Smooth muscle cell (in vitro differentiated cells): ENCODE data around the gene RERG. TPM values are rescaled to one million over a fixed set of nuclear protein-coding genes. Genes with fewer than 3 reads are reported as not detected.

Source experiments
- DNase-seq: peaks from one replicate; lab custom pipeline; 2025; ENCODE audit not compliant: unreplicated experiment; lab: John Stamatoyannopoulos, UW
- H2AFZ ChIP-seq: fragments of 200-600 bp; sonication (generic); 2 replicates; pipeline ENCODE4 v1.6.0; 2016; ENCODE audit warnings: antibody characterized with exemption, low read depth, mild to moderate bottlenecking
- H3F3A ChIP-seq: fragments of 200-600 bp; sonication (generic); 2 replicates; pipeline ENCODE4 v1.6.0; 2017; ENCODE audit warnings: antibody characterized with exemption, low read depth
- H3K27ac ChIP-seq: fragments of 200-600 bp; sonication (generic); 2 replicates; pipeline ENCODE4 v1.5.1; 2016; ENCODE audit warnings: low read depth, mild to moderate bottlenecking
- H3K27me3 ChIP-seq: fragments of 200-600 bp; sonication (generic); 2 replicates; pipeline ENCODE4 v1.6.1; 2016; ENCODE audit warnings: low read depth, mild to moderate bottlenecking
- H3K36me3 ChIP-seq: fragments of 200-600 bp; sonication (generic); 2 replicates; pipeline ENCODE4 v1.5.1; 2016; ENCODE audit warnings: low read depth
- H3K4me1 ChIP-seq: fragments of 200-600 bp; sonication (generic); 2 replicates; pipeline ENCODE4 v1.5.1; 2016; ENCODE audit warnings: low read depth
- H3K4me2 ChIP-seq: fragments of 200-600 bp; sonication (generic); 2 replicates; pipeline ENCODE4 v1.6.0; 2016; ENCODE audit warnings: mild to moderate bottlenecking
- H3K4me3 ChIP-seq: fragments of 200-600 bp; sonication (generic); 2 replicates; pipeline ENCODE4 v1.5.1; 2016; ENCODE audit warnings: mild to moderate bottlenecking
- H3K79me2 ChIP-seq: fragments of 200-600 bp; sonication (generic); 2 replicates; pipeline ENCODE4 v1.6.0; 2016; ENCODE audit warnings: low read depth, mild to moderate bottlenecking
- H3K9ac ChIP-seq: fragments of 200-600 bp; sonication (generic); 2 replicates; pipeline ENCODE4 v1.6.0; 2016; ENCODE audit warnings: low read depth
- H3K9me3 ChIP-seq: fragments of 200-600 bp; sonication (generic); replicated peaks from 2 replicates; pipeline ENCODE4 v1.5.1; 2016; ENCODE audit warnings: low read depth
- H4K20me1 ChIP-seq: fragments of 200-600 bp; sonication (generic); 2 replicates; pipeline ENCODE4 v1.6.0; 2016; ENCODE audit warnings: low read depth
- WGBS: methylation state at CpG from one replicate; pipeline ENCODE4 v1.1.7; 2016; ENCODE audit warnings: low lambda C conversion rate; 5-methylcytosine and 5-hydroxymethylcytosine counted together
- polyA plus RNA-seq: library from polyadenylated mRNA; unstranded; fragments of >200 nt; fragmentation: Nextera tagmentation; extraction: Ambion mirVana; gene quantifications from 2 replicates; pipeline ENCODE4 v1.2.1, GENCODE V29; 2016
- total RNA-seq: library from RNA; depleted of rRNA; stranded (reverse); fragments of >200 nt; gene quantifications from 2 replicates; pipeline ENCODE4 v1.2.3, GENCODE V29; 2014
- TF ChIP-seq, protein P1 (sequence below): fragments of 200-600 bp; sonication (generic); IDR thresholded peaks from 2 replicates; pipeline ENCODE4 v1.5.1; 2017; ENCODE audit warnings: borderline replicate concordance, mild to moderate bottlenecking, antibody characterized with exemption; ENCODE audit not compliant: insufficient read depth, poor library complexity, severe bottlenecking

Gene RERG
- total and polyA plus RNA-seq, 2 experiments from 2014 or later: 0.04 TPM; not detected in 1

DNA sequence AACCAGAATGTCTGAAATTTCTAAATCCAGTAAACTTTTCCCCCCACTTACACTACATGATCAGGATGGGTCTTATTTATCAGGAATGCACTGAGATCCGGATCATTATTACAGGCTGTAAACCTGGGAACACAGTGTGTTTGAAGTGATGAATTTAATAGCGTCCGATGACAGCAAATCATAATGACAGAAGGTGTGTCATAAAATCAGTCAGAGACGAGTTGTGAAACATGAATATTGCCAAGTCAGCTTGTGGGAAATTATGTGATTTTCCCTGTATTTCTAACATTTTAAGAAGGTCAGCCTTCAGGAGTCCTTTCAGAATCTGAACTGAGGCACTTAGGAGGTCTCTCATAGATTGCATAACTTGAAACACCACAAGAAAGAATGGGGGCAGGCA, 36.7 kb downstream of the RERG start:
- no peak overlapping the region for H3K27ac ChIP-seq
- H3K36me3 ChIP-seq: no peaks in the 10 kb centered on the region
- H3K27me3 ChIP-seq: no peaks in the 10 kb centered on the region
- H3F3A ChIP-seq: no peaks in the 10 kb centered on the region
- no peaks in the 10 kb centered on the region for H3K79me2 ChIP-seq
- DNase-seq: no peak
- H3K9me3 ChIP-seq: no peaks in the 10 kb centered on the region
- 78% methylated on average over 4 of the region's 4 CpGs for WGBS
- TF ChIP-seq, protein P1, sequence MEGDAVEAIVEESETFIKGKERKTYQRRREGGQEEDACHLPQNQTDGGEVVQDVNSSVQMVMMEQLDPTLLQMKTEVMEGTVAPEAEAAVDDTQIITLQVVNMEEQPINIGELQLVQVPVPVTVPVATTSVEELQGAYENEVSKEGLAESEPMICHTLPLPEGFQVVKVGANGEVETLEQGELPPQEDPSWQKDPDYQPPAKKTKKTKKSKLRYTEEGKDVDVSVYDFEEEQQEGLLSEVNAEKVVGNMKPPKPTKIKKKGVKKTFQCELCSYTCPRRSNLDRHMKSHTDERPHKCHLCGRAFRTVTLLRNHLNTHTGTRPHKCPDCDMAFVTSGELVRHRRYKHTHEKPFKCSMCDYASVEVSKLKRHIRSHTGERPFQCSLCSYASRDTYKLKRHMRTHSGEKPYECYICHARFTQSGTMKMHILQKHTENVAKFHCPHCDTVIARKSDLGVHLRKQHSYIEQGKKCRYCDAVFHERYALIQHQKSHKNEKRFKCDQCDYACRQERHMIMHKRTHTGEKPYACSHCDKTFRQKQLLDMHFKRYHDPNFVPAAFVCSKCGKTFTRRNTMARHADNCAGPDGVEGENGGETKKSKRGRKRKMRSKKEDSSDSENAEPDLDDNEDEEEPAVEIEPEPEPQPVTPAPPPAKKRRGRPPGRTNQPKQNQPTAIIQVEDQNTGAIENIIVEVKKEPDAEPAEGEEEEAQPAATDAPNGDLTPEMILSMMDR: no peak
- no peak overlapping the region for H3K4me2 ChIP-seq
- H2AFZ ChIP-seq: no peak overlapping the region
- H4K20me1 ChIP-seq: no peaks in the 10 kb centered on the region
- no peak overlapping the region for H3K9ac ChIP-seq
- H3K4me3 ChIP-seq: no peak overlapping the region
- no peaks in the 10 kb centered on the region for H3K4me1 ChIP-seq

DNA sequence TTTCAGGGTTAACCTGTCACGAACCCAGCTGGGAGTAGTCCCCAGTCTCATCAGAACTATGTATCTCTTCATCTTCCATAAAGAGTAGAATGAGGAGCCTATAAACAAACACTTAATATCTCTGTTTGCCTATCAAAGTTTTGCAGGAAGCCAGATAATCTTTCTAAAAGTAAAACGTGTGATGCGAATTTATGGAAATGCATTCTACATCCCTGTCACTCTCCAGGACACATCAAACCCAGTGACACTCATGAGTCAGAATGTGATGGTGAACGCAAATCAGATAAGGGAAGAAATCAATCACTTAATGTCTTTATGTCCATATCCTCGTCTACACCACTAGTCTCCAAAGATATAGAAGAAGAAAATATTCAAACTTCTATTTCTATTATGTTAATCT, 37.4 kb downstream of the RERG start:
- Histone ChIP-seq H3K27me3 (no peaks in the 10 kb centered on the region), H3F3A (no peaks in the 10 kb centered on the region), H3K79me2 (no peaks in the 10 kb centered on the region), H3K9me3 (no peaks in the 10 kb centered on the region), H3K4me1 (no peaks in the 10 kb centered on the region), H3K4me3 (no peak overlapping the region), H2AFZ (no peak overlapping the region), H3K9ac (no peak overlapping the region), H3K36me3 (no peaks in the 10 kb centered on the region), H3K4me2 (no peak overlapping the region), H3K27ac (no peak overlapping the region), H4K20me1 (no peaks in the 10 kb centered on the region)
- no peak for DNase-seq
- TF ChIP-seq, protein P1: no peak
- WGBS: 51% methylated on average over 5 of the region's 5 CpGs

DNA sequence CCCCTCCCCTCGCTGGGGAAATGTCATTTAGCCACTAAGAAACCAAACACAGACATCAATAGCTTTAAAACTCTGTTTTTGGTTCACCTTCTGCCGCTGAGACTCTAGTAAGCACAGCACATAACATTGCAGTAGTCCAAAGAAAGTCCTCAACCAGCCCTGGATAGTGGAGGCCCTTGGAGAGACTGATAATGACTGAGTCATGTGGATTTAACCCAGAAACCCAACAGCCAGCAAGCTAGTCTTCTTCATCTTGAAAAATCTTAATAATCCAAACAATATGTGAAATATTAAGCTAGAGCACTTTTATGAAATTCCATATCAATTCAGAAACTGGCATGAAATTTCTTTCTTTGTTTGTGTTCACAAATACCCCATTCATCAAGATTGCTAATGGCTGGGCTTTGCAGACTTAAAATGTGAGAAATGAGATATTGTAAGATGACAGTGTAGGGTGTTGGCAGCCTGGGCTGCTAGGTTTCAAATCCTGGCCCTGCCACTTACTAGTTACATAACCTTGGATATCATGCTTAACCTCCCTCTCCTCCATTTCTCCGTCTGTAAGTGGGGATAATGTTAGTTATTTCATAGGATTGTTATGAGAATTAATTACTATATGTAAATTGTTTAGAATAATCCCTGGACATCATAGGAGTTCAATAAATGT, 40.1 kb downstream of the RERG start:
- H3K9ac ChIP-seq: no peak overlapping the region
- H3K27me3 ChIP-seq: no peaks in the 10 kb centered on the region
- H3K79me2 ChIP-seq: no peaks in the 10 kb centered on the region
- no peak for DNase-seq
- H3K9me3 ChIP-seq: no peaks in the 10 kb centered on the region
- no peak overlapping the region for H3K27ac ChIP-seq
- no peak overlapping the region for H3K4me3 ChIP-seq
- H3K4me1 ChIP-seq: no peaks in the 10 kb centered on the region
- H3K4me2 ChIP-seq: no peak overlapping the region
- no peaks in the 10 kb centered on the region for H3K36me3 ChIP-seq
- WGBS: 71% methylated on average over 3 of the region's 3 CpGs
- H2AFZ ChIP-seq: no peak overlapping the region
- H4K20me1 ChIP-seq: no peaks in the 10 kb centered on the region
- no peaks in the 10 kb centered on the region for H3F3A ChIP-seq
- TF ChIP-seq, protein P1: no peak

DNA sequence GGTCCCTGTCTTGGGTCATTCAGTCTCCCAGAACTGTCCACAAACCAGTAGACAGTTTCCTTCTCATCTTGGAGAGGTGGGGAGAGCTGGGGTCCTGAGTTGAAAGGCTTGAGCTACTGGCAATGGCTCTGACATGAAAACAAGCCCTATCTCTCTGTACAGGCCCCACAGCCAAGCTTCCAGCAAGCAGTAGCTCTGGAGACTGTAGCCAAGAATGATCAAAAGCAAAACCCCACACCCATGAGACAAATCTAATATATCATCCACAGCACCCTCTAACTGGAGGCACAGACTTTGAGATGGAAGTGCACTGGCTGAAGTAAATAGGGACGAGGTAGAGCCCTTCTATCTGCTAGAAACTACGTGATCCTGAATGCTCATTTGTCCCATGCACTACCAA, 40.9 kb downstream of the RERG start:
- TF ChIP-seq, protein P1: no peak
- Histone ChIP-seq H3K9ac (no peak overlapping the region), H2AFZ (no peak overlapping the region), H3K4me1 (no peaks in the 10 kb centered on the region), H3K4me3 (no peak overlapping the region), H3K27ac (no peak overlapping the region), H3K79me2 (no peaks in the 10 kb centered on the region), H3K36me3 (no peaks in the 10 kb centered on the region), H4K20me1 (no peaks in the 10 kb centered on the region), H3K4me2 (no peak overlapping the region), H3K9me3 (no peaks in the 10 kb centered on the region), H3F3A (no peaks in the 10 kb centered on the region), H3K27me3 (no peaks in the 10 kb centered on the region)
- 91% methylated on average over 2 of the region's 2 CpGs for WGBS
- no peak for DNase-seq
